KMS-11 (cell line): ENCODE data around the gene SLC38A6.
"Not testable (repeated sequence)": the region's sequence is repeated elsewhere in the genome, so short reads cannot be mapped to it uniquely, and the experiment has no call there.

Source experiments
- H2AFZ ChIP-seq: fragments of 200-600 bp; sonication (generic); 2 replicates; pipeline ENCODE4 v1.6.1; 2016; ENCODE audit warnings: antibody characterized with exemption, mixed run types, low read depth
- H3K27ac ChIP-seq: fragments of 200-600 bp; sonication (generic); 2 replicates; pipeline ENCODE4 v1.6.1; 2016; ENCODE audit warnings: mild to moderate bottlenecking, mixed run types
- H3K27me3 ChIP-seq: fragments of 200-600 bp; sonication (generic); 2 replicates; pipeline ENCODE4 v1.6.1; 2017; ENCODE audit warnings: mild to moderate bottlenecking, low read depth, mixed run types, moderate library complexity; ENCODE audit not compliant: insufficient read depth
- H3K36me3 ChIP-seq: fragments of 200-600 bp; sonication (generic); 2 replicates; pipeline ENCODE4 v1.6.1; 2017; ENCODE audit warnings: mild to moderate bottlenecking, mixed run types; ENCODE audit not compliant: insufficient read depth
- H3K4me1 ChIP-seq: fragments of 200-600 bp; sonication (generic); 2 replicates; pipeline ENCODE4 v1.6.1; 2016; ENCODE audit warnings: mild to moderate bottlenecking, low read depth, mixed run types; ENCODE audit not compliant: poor library complexity, severe bottlenecking
- H3K4me2 ChIP-seq: fragments of 200-600 bp; sonication (generic); 2 replicates; pipeline ENCODE4 v1.7.0; 2016; ENCODE audit warnings: mild to moderate bottlenecking, mixed run types
- H3K4me3 ChIP-seq: fragments of 200-600 bp; sonication (generic); IDR thresholded peaks from 2 replicates; pipeline ENCODE4 v1.6.1; 2017; ENCODE audit warnings: low read depth, low read length, mixed read lengths; ENCODE audit not compliant: insufficient read depth
- H3K79me2 ChIP-seq: fragments of 200-600 bp; sonication (generic); 2 replicates; pipeline ENCODE4 v1.6.1; 2016; ENCODE audit warnings: low read depth, mixed run types; ENCODE audit not compliant: insufficient read depth
- H3K9ac ChIP-seq: fragments of 200-600 bp; sonication (generic); 2 replicates; pipeline ENCODE4 v1.6.1; 2016; ENCODE audit warnings: mild to moderate bottlenecking, mixed run types
- H4K20me1 ChIP-seq: fragments of 200-600 bp; sonication (generic); 2 replicates; pipeline ENCODE4 v1.6.1; 2016; ENCODE audit warnings: mild to moderate bottlenecking, mixed run types; ENCODE audit not compliant: insufficient read depth
- CTCF ChIP-seq: fragments of 200-600 bp; sonication (generic); conservative IDR thresholded peaks from 2 replicates; pipeline ENCODE4 v1.6.1; 2017; ENCODE audit warnings: low read depth, mild to moderate bottlenecking, antibody characterized with exemption, low read length, moderate library complexity, mixed read lengths

Gene SLC38A6

GRCh38 chr14:61089126-61089750, 108.2 kb downstream of the SLC38A6 start:
- TF ChIP-seq CTCF = no peak
- H3K4me1 ChIP-seq = no peaks in the 10 kb centered on the region
- no peak overlapping the region for H3K4me2 ChIP-seq
- no peak overlapping the region for H3K9ac ChIP-seq
- no peak overlapping the region for H3K27ac ChIP-seq
- H3K4me3 ChIP-seq = no peak overlapping the region
- H3K79me2 ChIP-seq = no peaks in the 10 kb centered on the region
- H2AFZ ChIP-seq = no peak overlapping the region
- H3K27me3 ChIP-seq = no peaks in the 10 kb centered on the region
- no peaks in the 10 kb centered on the region for H3K36me3 ChIP-seq
- no peaks in the 10 kb centered on the region for H4K20me1 ChIP-seq

DNA sequence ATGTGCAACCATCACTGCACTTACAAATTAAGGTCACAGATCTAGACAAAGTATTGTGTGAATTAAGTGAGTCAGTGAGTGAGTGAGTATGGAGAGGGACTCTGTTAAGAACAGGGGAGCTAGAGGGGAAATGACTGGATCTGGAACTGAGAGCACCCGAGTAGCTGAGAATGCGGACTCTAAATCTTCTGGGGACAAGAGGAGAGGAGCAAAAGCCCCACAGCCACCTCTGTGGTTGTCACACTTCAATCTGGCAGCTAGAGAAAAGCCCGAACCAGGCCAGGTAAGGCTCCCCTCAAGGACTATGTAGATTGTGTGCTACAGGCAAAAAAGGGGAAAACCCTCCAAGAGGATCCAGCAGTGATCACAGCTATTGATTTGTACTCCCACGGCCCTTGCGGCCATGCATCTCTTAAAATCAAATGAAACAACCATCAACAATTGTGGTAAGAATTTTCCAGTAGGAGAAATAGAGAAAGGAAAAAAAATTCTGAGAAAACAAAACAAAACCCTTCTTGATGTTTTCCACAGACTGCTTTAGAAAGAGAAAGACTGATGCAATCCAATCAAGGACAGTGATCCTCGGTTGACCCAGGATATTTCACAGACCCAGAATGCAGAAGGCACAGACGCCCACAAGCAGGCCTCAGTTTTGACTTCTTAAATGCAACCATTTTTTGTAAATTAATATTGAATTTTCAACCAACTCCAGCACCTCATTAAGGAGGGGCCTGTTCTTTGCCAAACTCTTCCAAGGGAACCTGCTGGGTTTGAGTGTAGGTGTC, 109.6 kb downstream of the SLC38A6 start:
- Histone ChIP-seq H2AFZ (no peak overlapping the region), H3K36me3 (no peaks in the 10 kb centered on the region), H3K27ac (no peak overlapping the region), H3K9ac (no peak overlapping the region), H3K4me1 (no peaks in the 10 kb centered on the region), H3K27me3 (no peaks in the 10 kb centered on the region), H4K20me1 (no peaks in the 10 kb centered on the region), H3K79me2 (no peaks in the 10 kb centered on the region), H3K4me2 (no peak overlapping the region), H3K4me3 (no peak overlapping the region)
- TF ChIP-seq CTCF = no peak

- no peak overlapping the region for H2AFZ ChIP-seq
- H3K27me3 ChIP-seq = no peaks in the 10 kb centered on the region
- no peak overlapping the region for H3K9ac ChIP-seq
- H3K4me2 ChIP-seq = no peak overlapping the region
- H3K27ac ChIP-seq = no peak overlapping the region
- no peaks in the 10 kb centered on the region for H3K79me2 ChIP-seq
- no peak overlapping the region for H3K4me3 ChIP-seq
- H3K4me1 ChIP-seq = no peaks in the 10 kb centered on the region
- H4K20me1 ChIP-seq = no peaks in the 10 kb centered on the region
- H3K36me3 ChIP-seq = no peaks in the 10 kb centered on the region
- TF ChIP-seq CTCF = no peak
These were observed 110.7 kb downstream of the SLC38A6 start for GRCh38 chr14:61091657-61092273.

GRCh38 chr14:61098096-61098495, 117.1 kb downstream of the SLC38A6 start:
- H3K27ac ChIP-seq, H3K4me2 ChIP-seq, H3K4me1 ChIP-seq, H3K79me2 ChIP-seq, H3K4me3 ChIP-seq, H3K9ac ChIP-seq, H3K27me3 ChIP-seq, H2AFZ ChIP-seq, H3K36me3 ChIP-seq, H4K20me1 ChIP-seq: not testable (repeated sequence)
